ENCODE data around the gene CLCN7. TPM values are rescaled to one million over a fixed set of nuclear protein-coding genes. Genes with fewer than 3 reads are reported as not detected.

Gene CLCN7
- total and polyA plus RNA-seq, 2 donors (not counting 3 experiments of a cell fraction or from before 2014, with no cell fraction given): 59.8 to 94.9 TPM

GRCh38 chr16:1450218-1450617 lies 24.6 kb downstream of the CLCN7 start:
- Histone ChIP-seq H3K79me2 (ENCODE audit: control insufficient read depth, insufficient read depth, low read length) (no peaks in the 10 kb centered on the region), H3K4me3 (replicated peaks in 1 of 3; ENCODE audit: insufficient read depth in 1 of 3, low read depth in 1 of 3, low read length in 3 of 3) (no peak overlapping the region), H3K4me1 (ENCODE audit: control insufficient read depth, extremely low read depth, insufficient read depth, low read length) (no peaks in the 10 kb centered on the region), H3K27me3 (ENCODE audit: control insufficient read depth in 2 of 2, insufficient read depth in 2 of 2, low read length in 2 of 2) (no peaks in the 10 kb centered on the region), H3K4me2 (ENCODE audit: insufficient read depth, low read length) (no peak overlapping the region), H3K27ac (ENCODE audit: insufficient read depth, low read depth, low read length) (no peak overlapping the region), H3K9me1 (replicated peaks; ENCODE audit: control insufficient read depth, extremely low read depth, insufficient read depth, low read length) (no peaks in the 10 kb centered on the region), H3K36me3 (ENCODE audit: control insufficient read depth in 2 of 2, extremely low read depth in 1 of 2, insufficient read depth in 2 of 2, low read length in 2 of 2) (peaks cover 0 to 51% of the 10 kb centered on the region in 2 experiments), H4K20me1 (replicated peaks; ENCODE audit: control insufficient read depth, extremely low read depth, insufficient read depth, low read length) (no peaks in the 10 kb centered on the region), H2AFZ (ENCODE audit: low read depth, low read length) (no peak overlapping the region), H3K9ac (replicated peaks; ENCODE audit: extremely low read depth, insufficient read depth, low read length) (no peak overlapping the region), H3K9me3 (replicated peaks; ENCODE audit: control insufficient read depth, insufficient read depth, low read length) (no peaks in the 10 kb centered on the region)
- FAIRE-seq (no peak), DNase-seq (ENCODE audit: low read depth, low spot score) (no peak)
- no peak for TF ChIP-seq MAX (IDR thresholded peaks at IDR 0.05; ENCODE audit: insufficient read depth, insufficient read length)
- intact Hi-C loops (cut with micrococcal nuclease) (no loop called here), dilution Hi-C loops (cut with MboI; ENCODE audit: extremely low pct_ligation_motif_present, low sequenced_read_pairs) (no loop called here)
- BruUV-seq (replicated peaks): no TSS peak
- CTCF ChIA-PET: no interaction called here
- POLR2A ChIA-PET: no interaction called here

- no TSS peak for BruUV-seq (replicated peaks)
- no peaks in the 10 kb centered on the region for H3K9me3 ChIP-seq (replicated peaks; ENCODE audit: control insufficient read depth, insufficient read depth, low read length)
- no peaks in the 10 kb centered on the region for H3K79me2 ChIP-seq (ENCODE audit: control insufficient read depth, insufficient read depth, low read length)
- H3K36me3 ChIP-seq (ENCODE audit: control insufficient read depth in 2 of 2, extremely low read depth in 1 of 2, insufficient read depth in 2 of 2, low read length in 2 of 2): peaks cover 0 to 43% of the 10 kb centered on the region in 2 experiments
- no peaks in the 10 kb centered on the region for H4K20me1 ChIP-seq (replicated peaks; ENCODE audit: control insufficient read depth, extremely low read depth, insufficient read depth, low read length)
- no peaks in the 10 kb centered on the region for H3K27me3 ChIP-seq (ENCODE audit: control insufficient read depth in 2 of 2, insufficient read depth in 2 of 2, low read length in 2 of 2)
- no peak for DNase-seq (ENCODE audit: low read depth, low spot score)
- POLR2A ChIA-PET: no interaction called here
- no peak for FAIRE-seq
- H3K4me3 ChIP-seq (replicated peaks in 1 of 3; ENCODE audit: insufficient read depth in 1 of 3, low read depth in 1 of 3, low read length in 3 of 3): no peak overlapping the region
- H3K9me1 ChIP-seq (replicated peaks; ENCODE audit: control insufficient read depth, extremely low read depth, insufficient read depth, low read length): no peaks in the 10 kb centered on the region
- CTCF ChIA-PET: no interaction called here
- H3K4me1 ChIP-seq (ENCODE audit: control insufficient read depth, extremely low read depth, insufficient read depth, low read length): no peaks in the 10 kb centered on the region
- no peak overlapping the region for H2AFZ ChIP-seq (ENCODE audit: low read depth, low read length)
- H3K4me2 ChIP-seq (ENCODE audit: insufficient read depth, low read length): no peak overlapping the region
- intact Hi-C loops (cut with micrococcal nuclease) (no loop called here), dilution Hi-C loops (cut with MboI; ENCODE audit: extremely low pct_ligation_motif_present, low sequenced_read_pairs) (no loop called here)
- TF ChIP-seq JUN (IDR thresholded peaks at IDR 0.05; ENCODE audit: borderline replicate concordance, insufficient read depth, insufficient read length, low read depth): no peak
- no peak for TF ChIP-seq MAX (IDR thresholded peaks at IDR 0.05; ENCODE audit: insufficient read depth, insufficient read length)
- no peak for TF ChIP-seq MYC (IDR thresholded peaks at IDR 0.05; ENCODE audit: low read depth, low read length)
- TF ChIP-seq POLR2AphosphoS5 (IDR thresholded peaks at IDR 0.05; ENCODE audit: insufficient read depth, low read depth, low read length): no peak
- TF ChIP-seq GATA2 (IDR thresholded peaks at IDR 0.05; ENCODE audit: insufficient read depth, insufficient read length, low read depth, low read length): no peak
- no peak for TF ChIP-seq CTCF (IDR thresholded peaks at IDR 0.05; ENCODE audit: extremely low read depth in 1 of 2, insufficient read depth in 1 of 2, low read depth in 1 of 2, low read length in 2 of 2)
- TF ChIP-seq EZH2 (IDR thresholded peaks at IDR 0.05; ENCODE audit: borderline replicate concordance, low read depth, low read length, severe bottlenecking): no peak
- TF ChIP-seq FOS (IDR thresholded peaks at IDR 0.05; ENCODE audit: borderline replicate concordance, insufficient read depth, low read length): no peak
- no peak for TF ChIP-seq POLR2A (IDR thresholded peaks at IDR 0.05; ENCODE audit: low read depth, low read length)
- no peak overlapping the region for H3K27ac ChIP-seq (ENCODE audit: insufficient read depth, low read depth, low read length)
- no peak overlapping the region for H3K9ac ChIP-seq (replicated peaks; ENCODE audit: extremely low read depth, insufficient read depth, low read length)
Measured at GRCh38 chr16:1449201-1449788, 25.5 kb downstream of the CLCN7 start.
